Kasumi-1 (cell line): ENCODE results near the gene FBLIM1.

ENCODE experiments used
- DNase-seq, 2 experiments: peaks; one replicate each; lab custom pipeline; 2025; lab: John Stamatoyannopoulos, UW

The FBLIM1 gene

DNA sequence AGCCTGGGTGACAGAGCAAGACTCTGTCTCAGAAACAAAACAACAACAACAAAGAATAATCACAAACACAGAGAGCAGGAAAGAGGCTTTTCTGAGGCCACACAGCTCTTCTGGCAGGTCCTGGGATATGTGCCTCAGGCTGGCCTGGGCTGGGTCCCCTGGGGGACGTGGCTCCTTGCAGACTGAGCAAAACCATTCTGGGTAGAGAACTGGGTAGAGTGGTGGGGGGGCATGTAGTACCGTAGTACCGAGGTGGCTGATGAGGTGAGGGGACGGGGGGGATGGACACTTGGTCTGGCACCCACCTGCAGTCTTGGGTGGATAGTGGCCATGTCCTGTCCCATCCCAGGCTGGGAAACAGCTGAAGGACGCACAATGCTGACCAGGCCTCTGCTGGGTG, 10.3 kb upstream of the FBLIM1 start:
- DNase-seq = no peak

DNA sequence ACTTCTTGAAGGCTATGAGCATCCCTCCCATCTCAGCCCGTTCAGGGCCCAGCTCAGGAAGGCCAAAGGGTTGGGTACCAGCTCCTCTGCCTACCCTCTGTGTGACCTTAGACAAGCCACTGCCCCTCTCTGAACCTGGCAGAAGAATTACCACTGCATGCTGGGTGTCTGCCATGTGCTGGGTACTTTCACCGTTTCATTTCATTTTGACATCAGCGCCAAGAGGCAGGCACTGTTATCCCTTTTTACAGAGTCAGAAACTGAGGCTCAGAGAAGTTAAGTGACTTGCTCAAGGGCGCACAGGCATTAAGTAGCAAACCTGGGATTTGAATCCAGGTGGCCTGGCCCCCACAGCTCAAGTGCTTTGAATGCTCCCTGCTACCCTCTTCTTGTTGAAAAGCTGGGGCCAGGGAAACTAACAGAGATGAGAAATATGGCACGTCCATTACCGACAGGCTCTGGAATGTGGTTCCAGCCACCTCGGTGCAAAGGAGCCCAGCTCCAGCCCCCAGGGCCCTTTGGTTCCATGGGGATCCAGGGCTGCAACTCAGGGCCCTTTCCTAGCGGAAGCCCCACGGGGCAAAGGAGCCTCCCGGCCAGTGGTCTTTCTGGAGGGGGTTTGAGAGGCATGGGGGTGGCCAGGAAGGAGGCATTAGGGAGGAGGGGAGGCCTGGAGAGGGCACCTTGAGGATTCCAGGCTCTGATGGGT, 9.8 kb upstream of the FBLIM1 start:
- DNase-seq = no peak

DNA sequence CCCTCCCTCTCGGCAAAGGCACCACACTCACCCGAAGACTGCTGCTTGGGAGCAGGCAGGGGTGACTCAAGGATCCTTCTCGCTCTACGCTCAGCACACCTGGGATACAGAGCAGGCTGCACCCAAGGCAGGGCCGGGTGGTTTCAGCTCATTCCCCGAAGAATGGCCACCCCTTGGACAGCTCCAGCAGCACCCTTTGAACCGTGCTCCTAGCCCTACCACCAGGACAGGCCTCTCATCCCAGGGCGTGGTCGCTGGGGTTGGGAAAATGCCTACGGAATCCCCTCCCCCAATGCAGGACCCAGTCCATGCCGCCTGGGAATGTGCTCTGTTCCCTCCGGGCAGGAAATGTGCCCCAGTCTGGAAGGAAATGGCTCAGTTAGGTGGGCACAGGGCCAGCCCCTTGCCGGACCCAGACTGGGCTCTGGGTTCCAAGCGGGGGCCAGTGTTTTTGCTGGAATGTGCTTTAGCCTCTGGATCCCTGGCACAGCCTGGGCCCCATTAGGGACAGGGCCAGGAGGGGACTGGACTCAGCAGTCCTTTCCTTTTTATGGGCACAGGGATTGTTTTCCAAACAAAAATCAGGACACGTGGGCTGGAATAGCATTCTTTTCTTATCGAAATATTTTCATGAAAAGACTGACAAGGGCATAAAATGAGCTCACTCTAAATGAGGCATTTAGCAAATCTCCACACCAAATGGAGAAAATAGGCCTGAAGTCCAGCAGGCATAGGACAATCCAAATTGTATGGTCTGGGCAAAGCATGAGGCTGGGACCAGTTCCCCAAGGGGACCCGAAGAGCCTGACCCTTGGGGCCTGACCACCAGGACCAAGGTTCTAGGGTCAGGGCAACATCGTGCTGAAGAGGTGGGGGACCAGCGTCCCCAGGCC, 8.9 kb upstream of the FBLIM1 start:
- no peak for DNase-seq

DNA sequence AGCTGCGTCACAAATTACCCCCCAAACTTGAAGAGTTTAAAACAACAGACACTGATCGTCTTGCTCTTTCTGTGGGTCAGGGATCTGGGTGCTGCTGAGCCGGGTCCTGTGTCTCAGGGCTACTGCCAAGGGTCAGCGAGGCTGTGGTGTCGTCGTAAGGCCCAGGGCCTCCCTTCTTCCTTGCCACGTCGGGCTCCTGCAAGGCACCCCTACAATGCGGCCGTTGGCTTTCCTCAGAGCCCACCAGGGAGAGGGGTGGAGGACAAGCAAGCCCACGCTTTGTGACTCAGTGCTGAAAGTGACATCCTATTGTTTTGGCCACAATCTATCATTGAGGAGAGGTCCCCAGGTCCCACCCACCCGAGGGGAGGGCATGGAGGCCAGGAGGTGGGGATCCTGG, 7.7 kb upstream of the FBLIM1 start:
- no peak for DNase-seq

DNA sequence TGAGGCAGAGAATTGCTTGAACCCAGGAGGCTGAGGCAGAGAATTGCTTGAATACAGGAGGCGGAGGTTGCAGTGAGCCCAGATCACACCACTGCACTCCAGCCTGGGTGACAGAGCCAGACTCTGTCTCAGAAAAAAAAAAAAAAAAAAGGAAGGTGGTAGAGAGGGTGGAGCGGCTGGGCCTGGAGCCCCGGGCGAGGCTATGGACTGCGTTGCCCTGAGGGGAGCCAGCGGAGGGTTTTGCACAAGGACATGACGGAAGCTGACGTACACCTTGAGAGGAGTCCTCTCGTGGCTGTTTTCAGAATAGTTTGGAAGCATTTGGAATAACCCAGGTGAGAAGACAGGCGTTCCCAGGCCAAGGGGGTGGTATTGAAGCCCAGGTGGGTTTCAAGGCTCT, 6.9 kb upstream of the FBLIM1 start:
- no peak for DNase-seq

DNA sequence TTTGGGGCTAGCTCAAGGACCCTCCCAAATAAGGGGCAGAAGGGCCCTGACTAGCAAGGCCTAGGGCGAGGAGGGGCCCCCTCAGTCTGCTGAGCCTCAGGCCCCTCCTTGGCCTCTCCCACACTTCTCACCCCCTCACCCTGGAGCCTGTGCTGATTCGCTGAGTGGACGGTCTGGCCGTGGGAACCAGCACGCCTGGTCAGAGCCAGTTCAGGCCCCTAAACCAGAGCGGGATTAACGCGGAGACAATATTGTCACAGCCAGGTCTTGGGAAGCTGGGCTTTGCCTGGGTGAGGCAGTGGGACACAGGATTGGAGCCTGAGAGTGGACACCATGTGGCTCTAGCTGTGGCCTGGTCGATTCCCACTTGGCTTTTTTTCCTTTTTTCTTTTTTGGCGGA, 4.8 kb upstream of the FBLIM1 start:
- DNase-seq = no peak

DNA sequence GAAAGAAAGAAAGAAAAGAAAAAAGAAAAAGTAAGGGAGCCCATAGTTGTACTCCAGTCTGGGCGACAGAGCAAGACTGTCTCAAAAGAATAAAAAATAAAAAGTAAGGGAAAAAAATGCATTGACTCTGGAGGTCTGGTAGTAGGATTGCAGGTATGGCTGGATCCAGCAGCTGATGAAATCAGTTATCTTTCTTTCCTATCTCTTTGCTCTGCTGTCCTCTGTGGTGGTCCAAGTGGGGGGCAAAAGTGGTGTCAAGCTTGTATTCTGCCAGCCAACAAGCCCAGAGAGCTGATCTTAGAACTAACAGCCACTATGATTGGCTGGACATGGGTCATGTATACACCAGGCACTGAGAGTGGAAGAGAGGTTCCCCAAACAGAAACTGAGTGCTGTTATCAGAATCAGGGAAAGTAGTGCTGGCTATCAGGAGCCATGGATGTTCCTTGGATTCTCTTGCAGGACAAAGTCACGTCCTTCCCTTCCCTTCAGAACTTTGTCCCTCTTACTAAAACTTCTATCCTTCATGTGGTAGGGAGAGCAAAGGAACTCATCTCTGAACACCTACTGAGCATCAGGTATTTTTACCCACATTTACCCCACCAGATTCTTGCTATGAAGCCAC, 3.5 kb upstream of the FBLIM1 start:
- no peak for DNase-seq

DNA sequence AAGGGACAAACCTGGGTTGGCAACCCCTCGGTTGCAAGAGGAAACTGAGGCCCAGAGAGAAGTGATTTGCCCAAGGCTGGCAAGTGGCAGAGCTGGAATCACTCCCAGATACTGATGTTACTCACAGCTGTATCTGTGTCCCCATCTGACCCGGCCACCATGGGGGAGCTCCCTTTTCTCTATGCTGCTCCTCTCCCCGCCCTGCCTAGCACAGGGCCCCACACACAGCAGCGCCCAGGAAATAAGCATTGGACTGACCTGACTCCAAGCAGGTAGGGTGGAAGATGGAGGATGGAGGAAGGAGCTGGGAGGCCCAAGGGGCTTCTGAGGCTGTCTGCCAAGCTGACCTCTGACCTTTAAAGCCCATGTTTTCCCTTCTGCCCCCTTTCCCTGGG, 3.0 kb upstream of the FBLIM1 start:
- no peak for DNase-seq

DNA sequence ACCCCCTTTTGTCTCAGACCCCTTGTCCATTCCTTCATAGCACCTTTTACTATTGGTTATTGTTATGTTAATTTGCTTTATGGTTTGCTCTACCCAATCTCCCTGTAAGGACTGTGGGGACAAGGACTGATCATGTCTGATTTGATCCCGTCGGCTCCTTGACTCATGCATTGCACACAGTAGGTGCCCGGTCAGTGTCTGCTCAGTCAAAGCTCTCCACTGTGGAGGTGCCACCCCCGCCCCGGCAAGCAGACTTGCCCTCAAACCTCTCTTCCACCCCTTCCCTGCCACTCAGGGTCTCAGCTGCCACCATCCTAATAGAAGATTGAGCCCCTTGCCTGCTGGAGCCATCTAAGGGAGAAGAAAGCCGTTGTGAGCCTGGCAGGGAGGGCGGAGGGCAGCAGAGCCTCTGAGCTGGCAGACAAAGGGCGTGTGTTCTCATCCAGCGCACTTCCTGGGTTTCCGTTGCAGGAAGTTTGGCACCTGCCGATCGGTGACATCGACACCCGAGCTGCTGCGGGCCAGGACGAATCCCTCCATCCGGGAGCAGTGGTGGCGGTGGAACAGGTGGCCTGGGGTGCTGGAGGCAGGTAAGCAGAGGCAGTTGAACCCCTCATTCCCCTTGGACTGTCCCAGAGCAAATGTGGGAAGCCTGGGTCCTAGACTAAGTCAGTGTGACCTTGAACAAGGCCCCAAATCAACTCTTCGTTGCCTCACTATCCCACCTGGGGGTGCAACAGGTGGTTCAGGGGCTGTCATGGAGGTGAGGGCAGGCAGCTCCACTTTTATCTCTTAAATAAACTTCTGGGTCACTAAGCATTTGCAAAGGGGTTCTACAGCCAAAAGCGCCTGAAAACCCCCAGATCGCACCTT, 2.2 kb upstream of the FBLIM1 start:
- no peak for DNase-seq

DNA sequence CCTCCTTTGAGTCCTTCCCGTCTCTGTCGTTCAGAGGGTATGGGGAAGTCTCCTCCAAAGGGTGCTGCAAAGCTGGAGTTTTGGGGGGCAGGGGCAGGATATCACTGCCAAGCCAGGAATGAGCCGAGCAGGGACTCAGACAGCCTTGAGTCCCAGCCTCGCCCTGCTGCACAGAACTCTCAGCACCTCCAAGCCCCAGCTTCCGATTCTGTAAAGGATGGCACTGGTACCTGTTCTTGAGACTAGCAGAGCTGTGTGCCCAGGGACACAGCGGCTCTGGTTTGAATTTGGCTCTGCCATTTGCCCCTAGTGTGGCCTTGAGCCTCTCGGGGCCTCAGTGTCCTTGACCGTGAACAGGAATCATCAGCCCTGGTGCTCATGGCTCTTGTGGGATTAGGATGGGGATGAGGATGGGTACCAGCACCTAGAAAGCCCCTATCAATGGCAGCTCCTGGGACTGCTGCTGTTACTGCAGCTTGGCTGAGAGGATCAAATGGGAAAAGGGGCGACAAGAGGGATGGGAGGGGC, 1.5 kb upstream of the FBLIM1 start:
- no peak for DNase-seq

DNA sequence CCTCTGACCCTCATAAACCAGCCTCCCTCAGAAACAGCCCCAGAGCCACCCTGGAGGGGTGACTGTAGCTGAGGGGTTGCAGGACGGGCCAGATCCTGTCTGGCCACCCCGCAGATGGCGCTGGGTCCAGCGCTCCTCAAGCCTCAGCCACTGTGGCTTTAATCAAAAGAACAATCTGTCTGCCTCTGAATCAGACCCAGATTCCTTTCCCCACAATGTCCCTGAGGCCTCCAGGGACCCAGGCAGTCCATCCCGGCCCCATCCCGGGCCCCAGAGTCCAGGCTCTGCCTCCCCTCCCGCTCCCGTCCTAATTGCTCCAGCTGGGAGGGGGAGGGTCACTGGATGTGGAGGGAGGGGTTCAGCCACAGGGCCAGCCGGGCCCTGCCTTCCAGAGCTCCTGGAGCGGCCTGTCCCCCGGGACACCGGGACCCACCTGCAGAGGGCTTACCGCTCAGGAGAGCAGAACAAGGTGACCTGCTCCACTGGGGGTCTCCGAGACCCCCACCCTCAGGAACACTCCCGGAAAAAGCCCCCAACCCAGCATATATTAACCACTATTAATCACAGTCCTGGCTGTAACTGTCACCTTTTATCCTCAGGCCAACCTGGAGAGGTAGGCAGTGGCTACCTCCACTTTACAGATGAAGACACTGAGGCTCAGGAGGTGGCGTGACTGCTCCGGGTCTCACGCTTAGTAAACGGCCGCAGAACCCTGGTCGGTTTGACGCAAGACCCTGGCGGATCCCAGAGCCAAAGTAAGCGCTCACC, 836 bp upstream of the FBLIM1 start:
- DNase-seq = no peak

DNA sequence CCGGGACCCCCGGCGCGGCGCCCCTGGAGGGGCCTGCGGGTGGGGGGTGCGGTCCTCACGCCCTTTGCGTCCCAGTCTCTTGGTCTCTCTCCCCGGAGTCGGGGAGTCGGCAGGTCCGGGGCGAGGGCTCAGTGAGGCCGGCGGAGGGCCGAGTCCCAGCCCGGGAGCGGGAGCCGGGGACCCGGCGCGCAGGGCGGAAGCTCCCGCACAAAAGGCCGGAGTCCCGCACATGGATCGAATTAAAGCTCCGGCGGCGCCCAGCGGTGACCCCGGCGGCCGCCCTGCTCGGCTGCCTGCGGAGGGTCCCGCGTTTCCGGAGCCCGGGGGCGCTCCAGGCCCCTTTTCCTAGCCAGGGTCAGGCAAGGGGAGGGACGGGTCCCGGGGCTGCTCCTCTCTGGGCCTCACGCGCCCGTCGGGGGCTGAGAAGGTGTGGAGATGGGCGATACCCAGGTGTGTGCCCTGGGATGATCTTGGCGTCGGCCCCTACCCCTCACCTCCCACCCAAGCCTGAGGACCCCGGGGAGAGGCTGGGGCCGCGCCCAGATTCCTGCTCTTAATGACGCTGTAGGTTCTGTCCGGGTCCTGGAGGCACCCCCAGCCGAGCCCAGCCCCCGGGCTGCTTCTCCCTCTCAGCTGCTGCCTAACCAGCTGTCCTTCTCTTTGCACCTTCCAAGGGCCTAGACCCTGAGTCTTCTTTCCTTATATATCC, 512 bp downstream of the FBLIM1 start:
- no peak for DNase-seq

DNA sequence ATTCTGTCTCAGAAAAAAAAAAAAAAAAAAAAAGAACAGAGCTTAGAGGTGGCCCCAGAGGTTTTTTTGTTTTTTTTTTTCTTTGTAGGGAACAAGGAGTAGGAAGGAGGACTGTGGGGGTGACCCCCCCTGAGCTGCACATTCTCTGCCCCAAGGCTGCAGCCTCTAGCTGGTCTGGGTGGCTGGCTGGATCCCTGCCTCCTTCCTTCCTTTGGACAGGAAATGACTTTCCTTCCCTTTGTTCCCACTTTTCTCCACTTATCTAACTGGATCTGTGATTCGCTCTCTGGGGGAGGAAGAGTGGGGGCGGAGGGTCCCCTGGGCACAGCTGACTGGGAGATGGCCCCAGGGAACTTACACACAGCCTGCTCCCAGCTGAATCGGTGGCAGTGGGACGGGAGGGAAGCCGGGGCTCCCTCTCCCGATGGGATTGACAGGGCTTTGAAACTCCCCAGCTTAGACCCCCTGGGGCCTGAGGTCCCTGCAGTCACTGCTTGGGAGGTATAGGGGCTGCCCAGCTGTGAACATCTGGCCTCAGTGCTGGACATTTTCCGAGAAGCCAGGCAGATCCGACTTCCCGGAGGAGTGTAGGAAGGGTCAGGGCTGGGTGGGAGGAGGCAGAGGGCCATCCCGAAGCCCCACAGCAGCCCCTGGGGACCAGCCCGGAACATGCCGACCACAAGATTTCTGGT, 2.1 kb downstream of the FBLIM1 start:
- DNase-seq = no peak

DNA sequence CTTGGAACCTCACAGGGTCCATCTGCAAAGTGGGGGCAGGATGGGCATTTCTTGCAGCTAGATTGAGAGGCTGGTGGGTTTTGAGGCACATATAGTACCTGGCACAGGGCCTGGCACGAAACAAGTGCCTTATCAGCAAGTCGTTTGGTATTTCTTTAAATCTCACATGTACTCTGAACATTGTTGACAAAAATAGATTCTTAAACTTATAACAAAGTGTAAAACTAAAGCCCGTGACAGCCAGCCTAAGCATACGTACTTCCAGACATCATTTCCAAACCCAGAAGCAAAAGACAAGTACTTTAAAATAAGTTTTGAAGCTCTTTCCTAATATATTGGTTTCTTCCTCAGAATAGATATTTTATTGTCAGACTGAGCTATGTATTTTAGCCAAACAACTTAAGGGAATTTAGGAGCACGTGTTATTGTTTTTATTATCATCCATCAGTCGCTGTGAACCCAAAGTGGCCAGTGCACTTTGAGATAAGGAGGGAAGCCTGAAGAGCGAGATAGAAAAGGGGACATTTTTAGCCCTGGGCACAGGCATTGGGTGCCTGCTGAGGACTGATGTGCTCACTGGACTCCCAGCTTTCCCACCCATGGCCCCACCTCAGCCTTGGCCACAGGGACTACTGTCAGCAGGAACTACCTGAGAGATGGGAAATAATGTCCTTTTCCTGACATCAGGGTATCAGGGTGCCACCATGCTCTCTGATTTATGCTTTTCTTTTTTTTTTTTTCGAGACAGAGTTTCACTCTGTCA, 3.0 kb downstream of the FBLIM1 start:
- no peak for DNase-seq

DNA sequence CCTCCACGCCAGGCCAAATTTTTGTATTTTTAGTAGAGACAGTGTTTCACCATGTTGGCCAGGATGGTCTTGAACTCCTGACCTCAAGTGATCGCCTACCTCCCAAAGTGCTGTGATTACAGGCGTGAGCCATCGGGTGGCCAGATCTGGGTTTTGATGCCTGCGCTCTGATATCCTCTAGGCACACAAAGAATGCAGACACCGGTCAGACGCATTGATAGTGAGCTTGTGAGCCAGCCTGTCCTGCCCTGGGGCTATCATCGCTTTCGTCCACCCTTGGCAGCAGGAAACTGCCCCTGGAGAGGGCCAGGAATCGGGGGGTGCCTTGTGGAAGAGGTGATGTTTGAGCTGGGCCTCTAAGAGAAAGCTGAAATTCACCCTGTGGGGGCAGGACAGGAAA, 4.0 kb downstream of the FBLIM1 start:
- no peak for DNase-seq

DNA sequence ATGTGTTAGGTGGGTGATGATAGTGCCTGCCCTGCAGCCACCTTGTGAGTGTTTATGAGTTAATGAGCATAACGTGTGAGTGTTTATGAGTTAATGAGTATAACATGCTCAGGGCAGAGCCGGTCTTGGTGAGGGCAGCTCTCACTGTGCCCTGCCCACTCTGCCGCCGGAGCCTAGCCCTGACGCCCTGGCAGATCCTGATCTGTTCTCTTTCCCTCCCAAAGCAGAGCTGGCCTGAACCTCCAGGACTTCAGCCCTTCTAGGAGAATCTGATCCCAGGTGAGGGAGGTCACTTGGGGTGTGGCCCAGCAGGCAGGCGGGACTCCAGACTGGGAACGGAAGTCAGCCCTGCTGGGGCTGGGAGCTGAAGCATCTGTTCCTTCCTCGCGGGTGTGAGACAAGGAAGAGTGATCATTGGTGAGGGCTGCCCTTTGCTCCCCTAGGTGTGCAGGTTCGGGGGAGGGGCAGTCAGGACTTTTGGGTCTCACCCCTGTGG, 5.7 kb downstream of the FBLIM1 start:
- no peak for DNase-seq

DNA sequence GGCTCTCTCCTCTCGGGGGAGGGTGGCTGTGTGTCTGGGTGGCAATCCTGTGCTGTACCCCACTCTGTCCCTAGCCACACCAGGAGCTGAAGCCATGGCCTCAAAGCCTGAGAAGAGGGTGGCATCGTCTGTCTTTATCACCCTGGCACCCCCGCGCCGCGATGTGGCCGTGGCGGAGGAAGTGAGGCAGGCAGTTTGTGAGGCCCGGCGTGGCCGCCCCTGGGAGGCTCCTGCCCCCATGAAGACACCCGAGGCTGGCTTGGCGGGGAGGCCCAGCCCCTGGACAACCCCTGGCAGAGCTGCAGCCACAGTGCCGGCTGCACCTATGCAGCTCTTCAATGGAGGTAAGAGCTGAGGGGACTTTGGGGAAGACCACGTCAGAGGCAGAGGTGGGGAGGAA, 6.3 kb downstream of the FBLIM1 start:
- no peak for DNase-seq

DNA sequence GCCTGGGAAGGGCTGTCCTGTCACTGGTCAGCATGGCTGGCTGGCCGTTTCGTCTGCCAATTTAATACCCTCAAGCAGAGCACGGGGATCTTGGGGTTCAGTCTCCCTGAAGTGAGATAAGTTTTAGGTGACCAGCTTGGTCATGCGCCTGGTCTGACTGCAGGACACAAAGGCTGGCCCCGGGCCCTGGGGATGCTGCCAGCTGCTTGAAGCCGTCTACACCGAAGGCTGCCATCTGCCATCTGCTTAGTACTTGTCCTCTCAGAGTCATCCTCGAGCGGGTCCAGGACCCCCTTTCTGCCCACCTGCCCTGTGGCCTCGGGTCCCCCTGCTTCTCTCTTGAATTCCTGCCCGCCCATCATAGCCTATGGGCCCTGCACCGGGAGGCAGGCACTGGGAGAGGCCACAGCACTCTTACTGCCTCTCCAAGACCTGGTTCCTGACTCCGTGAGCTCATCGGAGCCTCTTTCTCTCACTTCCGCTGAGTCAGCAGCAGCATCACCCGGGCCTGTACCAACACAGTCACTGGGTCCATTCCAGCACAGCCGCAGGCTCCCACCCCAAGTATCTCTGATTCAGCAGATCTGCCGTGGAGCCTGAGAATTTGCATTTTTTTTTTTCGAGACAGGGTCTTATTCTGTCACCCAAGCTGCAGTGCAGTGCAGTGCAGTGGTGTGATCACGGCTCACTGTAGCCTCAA, 7.0 kb downstream of the FBLIM1 start:
- no peak for DNase-seq
